CD14-positive monocyte (primary cell): Measurements from ENCODE around the gene CPA3. TPM values are rescaled to one million over a fixed set of nuclear protein-coding genes. Genes with fewer than 3 reads are reported as not detected.

Source experiments
- DNase-seq, 3 donors: peaks; one replicate each; pipeline ENCODE4 v3.0.0-alpha.2; 2011 to 2022
- H2AFZ ChIP-seq: 2 replicates; pipeline ENCODE4 v1.6.0; 2012; ENCODE audit warnings: mild to moderate bottlenecking, low read depth, low read length, inconsistent platforms; ENCODE audit not compliant: insufficient read depth, poor library complexity, severe bottlenecking
- H3K27ac ChIP-seq, 2 donors: 1 replicate in 1 of 2; 2 replicates in 1 of 2; pipeline ENCODE4 v1.5.1; 2012 to 2013; ENCODE audit warnings: low read length in 2 of 2, control low read depth in 1 of 2, inconsistent platforms in 1 of 2, low read depth in 1 of 2, mild to moderate bottlenecking in 1 of 2
- H3K27me3 ChIP-seq, 2 donors: one replicate each; pipeline versions ENCODE4 v1.6.0 to v1.6.1; 2011 to 2013; ENCODE audit warnings: low read length in 2 of 2; ENCODE audit not compliant: control insufficient read depth in 2 of 2, insufficient read depth in 2 of 2
- H3K36me3 ChIP-seq, 2 donors: replicated peaks in 1 of 2; 1 replicate in 1 of 2; 2 replicates in 1 of 2; pipeline versions ENCODE4 v1.5.1 to v1.6.1; 2012 to 2013; ENCODE audit warnings: low read length in 2 of 2, control low read depth in 1 of 2, inconsistent platforms in 1 of 2, mild to moderate bottlenecking in 1 of 2; ENCODE audit not compliant: insufficient read depth in 2 of 2, control insufficient read depth in 1 of 2
- H3K4me1 ChIP-seq, 2 donors: 1 replicate in 1 of 2; 2 replicates in 1 of 2; pipeline versions ENCODE4 v1.5.1 to v1.6.1; 2012 to 2013; ENCODE audit warnings: low read length in 2 of 2, control low read depth in 1 of 2, inconsistent platforms in 1 of 2, mild to moderate bottlenecking in 1 of 2, moderate library complexity in 1 of 2; ENCODE audit not compliant: insufficient read depth in 2 of 2, control insufficient read depth in 1 of 2
- H3K4me2 ChIP-seq: replicated peaks from 2 replicates; pipeline ENCODE3; 2012; ENCODE audit warnings: low read length, moderate library complexity, mild to moderate bottlenecking; ENCODE audit not compliant: poor library complexity, severe bottlenecking; ENCODE audit errors: extremely low read depth
- H3K4me3 ChIP-seq, 3 experiments: fragments of 200-600 bp in 1 of 3; sonication (generic) in 1 of 3; replicated peaks in 1 of 3; 1 replicate in 2 of 3; 2 replicates in 1 of 3; pipeline ENCODE4 v1.5.1; 2011 to 2013; ENCODE audit warnings: low read length in 3 of 3, mild to moderate bottlenecking in 3 of 3, control low read depth in 2 of 3, low read depth in 2 of 3, inconsistent platforms in 1 of 3, moderate library complexity in 1 of 3
- H3K79me2 ChIP-seq: 2 replicates; pipeline ENCODE4 v1.6.0; 2012; ENCODE audit warnings: mild to moderate bottlenecking, control low read depth, inconsistent platforms, low read length, moderate library complexity; ENCODE audit not compliant: insufficient read depth
- H3K9ac ChIP-seq: 2 replicates; pipeline ENCODE4 v1.6.0; 2017; ENCODE audit warnings: low read length, mild to moderate bottlenecking; ENCODE audit not compliant: insufficient read depth, poor library complexity, severe bottlenecking
- H3K9me3 ChIP-seq, 2 donors: replicated peaks in 1 of 2; 1 replicate in 1 of 2; 2 replicates in 1 of 2; pipeline versions ENCODE4 v1.5.1 to v1.6.1; 2012 to 2013; ENCODE audit warnings: low read length in 2 of 2, control low read depth in 1 of 2; ENCODE audit not compliant: control insufficient read depth in 1 of 2, insufficient read depth in 1 of 2
- H4K20me1 ChIP-seq: 2 replicates; pipeline ENCODE4 v1.6.0; 2012; ENCODE audit warnings: mild to moderate bottlenecking, low read length, control low read depth, moderate library complexity; ENCODE audit not compliant: insufficient read depth
- H3K27ac Mint-ChIP-seq, 7 donors: one replicate each; pipeline ENCODE4 v1.8.0; 2020; ENCODE audit warnings: mild to moderate bottlenecking in 7 of 7, mixed read lengths in 7 of 7, moderate library complexity in 6 of 7, inconsistent platforms in 2 of 7
- H3K27me3 Mint-ChIP-seq, 3 donors: one replicate each; pipeline ENCODE4 v1.8.0; 2021 to 2022; ENCODE audit warnings: low read depth in 3 of 3, mild to moderate bottlenecking in 3 of 3, mixed read lengths in 3 of 3, moderate library complexity in 3 of 3, inconsistent platforms in 1 of 3
- H3K36me3 Mint-ChIP-seq, 2 donors: one replicate each; pipeline ENCODE4 v1.8.0; 2020; ENCODE audit warnings: mixed read lengths in 2 of 2, inconsistent platforms in 1 of 2, mild to moderate bottlenecking in 1 of 2
- H3K4me1 Mint-ChIP-seq: one replicate; pipeline ENCODE4 v1.8.0; 2020; ENCODE audit warnings: mild to moderate bottlenecking, mixed read lengths
- H3K4me3 Mint-ChIP-seq, 2 donors: one replicate each; pipeline ENCODE4 v1.8.0; 2020; ENCODE audit warnings: mild to moderate bottlenecking in 2 of 2, mixed read lengths in 2 of 2, moderate library complexity in 1 of 2
- H3K9me3 Mint-ChIP-seq, 7 donors: one replicate each; pipeline ENCODE4 v1.8.0; 2020 to 2022; ENCODE audit warnings: mixed read lengths in 7 of 7, mild to moderate bottlenecking in 6 of 7, moderate library complexity in 6 of 7, inconsistent platforms in 2 of 7
- WGBS: methylation state at CpG from one replicate; pipeline ENCODE4 v1.1.5; 2013; ENCODE audit warnings: missing lambda C conversion rate; ENCODE audit not compliant: insufficient coverage; 5-methylcytosine and 5-hydroxymethylcytosine counted together
- intact Hi-C, 2 donors: fragments of 100-400 bp; cut with micrococcal nuclease; formaldehyde crosslinking; loops; one replicate each; pipeline versions ENCODE4 v1.15.0 to v1.15.1; 2023
- polyA plus RNA-seq, 3 donors: library from polyadenylated mRNA; depleted of rRNA in 1 of 3; unstranded in 2 of 3; stranded (reverse) in 1 of 3; fragments of 300-500 nt in 2 of 3; fragments of >200 nt in 1 of 3; fragmentation: Illumina TruSeq in 2 of 3; gene quantifications; 1 replicate in 2 of 3; 2 replicates in 1 of 3; pipeline ENCODE4 v1.2.3, GENCODE V29; 2012 to 2021
- TF ChIP-seq, protein P1 (sequence below): fragments of 200-600 bp; IDR thresholded peaks from one replicate; pipeline ENCODE4 v1.8.0; 2022; ENCODE audit warnings: antibody characterized with exemption, mild to moderate bottlenecking

Gene CPA3
- polyA plus RNA-seq, 3 donors: not detected

DNA sequence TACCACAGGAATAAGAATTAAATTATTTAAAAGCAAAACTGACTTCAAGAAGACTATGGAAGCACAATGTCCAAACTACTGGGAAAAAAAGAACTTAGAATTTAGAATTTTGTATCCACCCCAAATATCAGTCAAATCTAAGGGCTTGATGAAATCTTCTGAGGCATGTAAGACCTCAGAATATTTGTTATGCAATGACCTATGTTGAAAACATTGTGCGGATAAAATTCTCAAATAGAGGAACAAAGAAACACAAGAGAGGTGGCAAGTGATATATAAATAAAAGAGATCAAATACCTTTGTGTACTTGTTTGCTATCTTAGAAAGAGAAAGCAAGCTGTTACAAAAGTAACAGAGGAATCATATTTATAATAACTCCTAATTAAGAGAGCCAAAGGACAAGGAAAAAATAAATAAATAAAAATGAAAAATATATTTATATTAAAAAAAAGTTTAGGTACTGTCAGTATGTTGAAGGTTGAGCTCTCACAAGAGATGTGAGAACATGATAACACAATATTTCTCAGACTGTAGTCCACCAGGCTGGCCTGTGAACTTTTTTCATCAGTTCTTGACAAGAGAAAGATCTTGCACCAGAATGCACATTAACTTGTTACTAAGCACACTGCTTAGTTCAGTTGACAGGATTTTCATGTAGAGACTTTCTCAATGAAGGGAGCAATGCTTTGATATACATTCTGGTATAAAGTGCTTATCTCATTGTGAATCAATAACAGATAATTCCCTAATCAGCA, 50.0 kb downstream of the CPA3 start:
- no peak overlapping the region for H2AFZ ChIP-seq
- no peak overlapping the region for H3K9ac ChIP-seq
- H3K9me3 Mint-ChIP-seq: peaks cover 0 to 4% (median 0%) of the 10 kb centered on the region in 7 donors
- H3K36me3 Mint-ChIP-seq: no peaks in the 10 kb centered on the region
- H3K4me2 ChIP-seq: no peak overlapping the region
- intact Hi-C loops: no loop called here
- no peaks in the 10 kb centered on the region for H3K27me3 ChIP-seq
- no peak overlapping the region for H3K4me3 Mint-ChIP-seq
- H3K27ac ChIP-seq: no peak overlapping the region
- no peaks in the 10 kb centered on the region for H3K9me3 ChIP-seq
- H3K4me3 ChIP-seq: no peak overlapping the region
- H3K27me3 Mint-ChIP-seq: peaks cover 0 to 3% (median 0%) of the 10 kb centered on the region in 3 donors
- peak; percentile 19 to 32 (median 20) for DNase-seq
- no peaks in the 10 kb centered on the region for H3K4me1 ChIP-seq
- no CpG with 5 or more reads among the region's 1 CpG for WGBS
- no peaks in the 10 kb centered on the region for H3K79me2 ChIP-seq
- H3K4me1 Mint-ChIP-seq: peaks cover 10% of the 10 kb centered on the region
- H3K36me3 ChIP-seq: no peaks in the 10 kb centered on the region
- H3K27ac Mint-ChIP-seq: no peak overlapping the region
- no peaks in the 10 kb centered on the region for H4K20me1 ChIP-seq
- TF ChIP-seq, protein P1, sequence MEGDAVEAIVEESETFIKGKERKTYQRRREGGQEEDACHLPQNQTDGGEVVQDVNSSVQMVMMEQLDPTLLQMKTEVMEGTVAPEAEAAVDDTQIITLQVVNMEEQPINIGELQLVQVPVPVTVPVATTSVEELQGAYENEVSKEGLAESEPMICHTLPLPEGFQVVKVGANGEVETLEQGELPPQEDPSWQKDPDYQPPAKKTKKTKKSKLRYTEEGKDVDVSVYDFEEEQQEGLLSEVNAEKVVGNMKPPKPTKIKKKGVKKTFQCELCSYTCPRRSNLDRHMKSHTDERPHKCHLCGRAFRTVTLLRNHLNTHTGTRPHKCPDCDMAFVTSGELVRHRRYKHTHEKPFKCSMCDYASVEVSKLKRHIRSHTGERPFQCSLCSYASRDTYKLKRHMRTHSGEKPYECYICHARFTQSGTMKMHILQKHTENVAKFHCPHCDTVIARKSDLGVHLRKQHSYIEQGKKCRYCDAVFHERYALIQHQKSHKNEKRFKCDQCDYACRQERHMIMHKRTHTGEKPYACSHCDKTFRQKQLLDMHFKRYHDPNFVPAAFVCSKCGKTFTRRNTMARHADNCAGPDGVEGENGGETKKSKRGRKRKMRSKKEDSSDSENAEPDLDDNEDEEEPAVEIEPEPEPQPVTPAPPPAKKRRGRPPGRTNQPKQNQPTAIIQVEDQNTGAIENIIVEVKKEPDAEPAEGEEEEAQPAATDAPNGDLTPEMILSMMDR: no peak

DNA sequence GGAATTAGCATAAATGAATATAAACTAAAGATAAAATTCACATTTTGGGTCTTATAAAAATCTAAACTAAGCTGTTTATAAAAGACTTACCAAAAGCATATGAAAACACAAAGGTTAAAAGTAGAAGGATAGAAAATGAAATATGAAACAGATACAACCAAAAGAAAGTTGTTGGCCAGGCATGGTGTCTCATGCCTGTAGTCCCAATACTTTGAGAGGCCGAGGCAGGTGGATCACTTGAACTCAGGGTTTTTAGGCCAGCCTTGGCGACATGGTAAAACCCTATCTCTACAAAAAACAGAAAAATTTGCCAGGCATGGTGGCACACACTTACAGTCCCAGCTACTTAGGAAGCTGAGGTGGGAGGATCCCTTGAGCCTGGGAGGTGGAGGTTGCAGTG, 51.0 kb downstream of the CPA3 start:
- TF ChIP-seq, protein P1: no peak
- H3K79me2 ChIP-seq: no peaks in the 10 kb centered on the region
- no peaks in the 10 kb centered on the region for H4K20me1 ChIP-seq
- intact Hi-C loops: no loop called here
- Mint-ChIP-seq H3K4me3 (no peak overlapping the region), H3K9me3 (peaks cover 0 to 7% (median 4%) of the 10 kb centered on the region in 7 donors), H3K27me3 (peaks cover 0 to 3% (median 0%) of the 10 kb centered on the region in 3 donors), H3K27ac (no peak overlapping the region), H3K36me3 (no peaks in the 10 kb centered on the region), H3K4me1 (peaks cover 10% of the 10 kb centered on the region)
- H3K9me3 ChIP-seq: no peaks in the 10 kb centered on the region
- no peaks in the 10 kb centered on the region for H3K4me1 ChIP-seq
- DNase-seq: no peak
- no peak overlapping the region for H2AFZ ChIP-seq
- no peaks in the 10 kb centered on the region for H3K27me3 ChIP-seq
- H3K4me2 ChIP-seq: no peak overlapping the region
- H3K9ac ChIP-seq: no peak overlapping the region
- H3K36me3 ChIP-seq: no peaks in the 10 kb centered on the region
- no peak overlapping the region for H3K4me3 ChIP-seq
- no peak overlapping the region for H3K27ac ChIP-seq
- WGBS: no CpG with 5 or more reads among the region's 2 CpGs
